ENCODE data around the gene FAM20C. TPM values are rescaled to one million over a fixed set of nuclear protein-coding genes. Genes with fewer than 3 reads are reported as not detected.

FAM20C gene
- total RNA-seq, 1 donor from 2014 or later: 10.0 TPM

- Histone ChIP-seq H3K9ac (ENCODE audit: low read length) (peak overlapping the region; percentile 84), H3K4me2 (ENCODE audit: low read length) (peak overlapping the region; percentile 99), H3K27ac (ENCODE audit: low read depth, low read length) (no peak overlapping the region), H3K79me2 (ENCODE audit: insufficient read depth, low read length) (peaks cover 81% of the 10 kb centered on the region), H3K27me3 (ENCODE audit: insufficient read depth, low read length) (no peaks in the 10 kb centered on the region), H3K4me3 (ENCODE audit: insufficient read depth, low read depth, low read length) (peak overlapping the region; percentile 93), H3K9me3 (ENCODE audit: insufficient read depth, low read depth, low read length) (no peaks in the 10 kb centered on the region), H2AFZ (ENCODE audit: low read depth, low read length) (no peak overlapping the region), H3K4me1 (ENCODE audit: insufficient read depth, low read length) (peaks cover 35% of the 10 kb centered on the region), H3K36me3 (ENCODE audit: insufficient read depth, low read length) (peaks cover 38% of the 10 kb centered on the region), H4K20me1 (ENCODE audit: insufficient read depth, low read length) (peaks cover 77% of the 10 kb centered on the region)
- Mint-ChIP-seq H3K36me3 (ENCODE audit: low read depth, unreplicated experiment) (peaks cover 19% of the 10 kb centered on the region), H3K27me3 (ENCODE audit: low read depth, unreplicated experiment) (peaks cover 52% of the 10 kb centered on the region), H3K4me3 (ENCODE audit: unreplicated experiment) (no peak overlapping the region), H3K27ac (ENCODE audit: unreplicated experiment) (no peak overlapping the region), H3K9me3 (ENCODE audit: unreplicated experiment) (peaks cover 2% of the 10 kb centered on the region), H3K4me1 (ENCODE audit: low read depth, unreplicated experiment) (peaks cover 10% of the 10 kb centered on the region)
- FAIRE-seq (no peak), DNase-seq (ENCODE audit: low read depth) (no peak)
- no peak for TF ChIP-seq EZH2 (IDR thresholded peaks at IDR 0.05; ENCODE audit: insufficient read depth, low read length)
- TF ChIP-seq, protein P1, sequence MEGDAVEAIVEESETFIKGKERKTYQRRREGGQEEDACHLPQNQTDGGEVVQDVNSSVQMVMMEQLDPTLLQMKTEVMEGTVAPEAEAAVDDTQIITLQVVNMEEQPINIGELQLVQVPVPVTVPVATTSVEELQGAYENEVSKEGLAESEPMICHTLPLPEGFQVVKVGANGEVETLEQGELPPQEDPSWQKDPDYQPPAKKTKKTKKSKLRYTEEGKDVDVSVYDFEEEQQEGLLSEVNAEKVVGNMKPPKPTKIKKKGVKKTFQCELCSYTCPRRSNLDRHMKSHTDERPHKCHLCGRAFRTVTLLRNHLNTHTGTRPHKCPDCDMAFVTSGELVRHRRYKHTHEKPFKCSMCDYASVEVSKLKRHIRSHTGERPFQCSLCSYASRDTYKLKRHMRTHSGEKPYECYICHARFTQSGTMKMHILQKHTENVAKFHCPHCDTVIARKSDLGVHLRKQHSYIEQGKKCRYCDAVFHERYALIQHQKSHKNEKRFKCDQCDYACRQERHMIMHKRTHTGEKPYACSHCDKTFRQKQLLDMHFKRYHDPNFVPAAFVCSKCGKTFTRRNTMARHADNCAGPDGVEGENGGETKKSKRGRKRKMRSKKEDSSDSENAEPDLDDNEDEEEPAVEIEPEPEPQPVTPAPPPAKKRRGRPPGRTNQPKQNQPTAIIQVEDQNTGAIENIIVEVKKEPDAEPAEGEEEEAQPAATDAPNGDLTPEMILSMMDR (IDR thresholded peaks at IDR 0.05; ENCODE audit: insufficient read depth, low read depth, low read length): no peak
These were observed 3.4 kb downstream of the FAM20C start for GRCh38 chr7:195830-196128.

- Mint-ChIP-seq H3K36me3 (ENCODE audit: low read depth, unreplicated experiment) (peaks cover 19% of the 10 kb centered on the region), H3K4me1 (ENCODE audit: low read depth, unreplicated experiment) (peaks cover 10% of the 10 kb centered on the region), H3K27me3 (ENCODE audit: low read depth, unreplicated experiment) (peaks cover 50% of the 10 kb centered on the region), H3K27ac (ENCODE audit: unreplicated experiment) (no peak overlapping the region), H3K4me3 (ENCODE audit: unreplicated experiment) (no peak overlapping the region), H3K9me3 (ENCODE audit: unreplicated experiment) (peaks cover 2% of the 10 kb centered on the region)
- H3K9me3 ChIP-seq (ENCODE audit: insufficient read depth, low read depth, low read length): no peaks in the 10 kb centered on the region
- FAIRE-seq (no peak), DNase-seq (ENCODE audit: low read depth) (no peak)
- H2AFZ ChIP-seq (ENCODE audit: low read depth, low read length): no peak overlapping the region
- peaks cover 38% of the 10 kb centered on the region for H3K36me3 ChIP-seq (ENCODE audit: insufficient read depth, low read length)
- no peak overlapping the region for H3K27ac ChIP-seq (ENCODE audit: low read depth, low read length)
- H3K27me3 ChIP-seq (ENCODE audit: insufficient read depth, low read length): no peaks in the 10 kb centered on the region
- H3K9ac ChIP-seq (ENCODE audit: low read length): peak overlapping the region; percentile 84
- H3K4me2 ChIP-seq (ENCODE audit: low read length): peak overlapping the region; percentile 99
- peak overlapping the region; percentile 93 for H3K4me3 ChIP-seq (ENCODE audit: insufficient read depth, low read depth, low read length)
- H3K79me2 ChIP-seq (ENCODE audit: insufficient read depth, low read length): peaks cover 82% of the 10 kb centered on the region
- H4K20me1 ChIP-seq (ENCODE audit: insufficient read depth, low read length): peaks cover 82% of the 10 kb centered on the region
- H3K4me1 ChIP-seq (ENCODE audit: insufficient read depth, low read length): peaks cover 30% of the 10 kb centered on the region
- TF ChIP-seq, protein P1 (IDR thresholded peaks at IDR 0.05; ENCODE audit: insufficient read depth, low read depth, low read length): no peak
- TF ChIP-seq EZH2 (IDR thresholded peaks at IDR 0.05; ENCODE audit: insufficient read depth, low read length): no peak
These were observed 3.9 kb downstream of the FAM20C start for GRCh38 chr7:196283-196682.

DNA sequence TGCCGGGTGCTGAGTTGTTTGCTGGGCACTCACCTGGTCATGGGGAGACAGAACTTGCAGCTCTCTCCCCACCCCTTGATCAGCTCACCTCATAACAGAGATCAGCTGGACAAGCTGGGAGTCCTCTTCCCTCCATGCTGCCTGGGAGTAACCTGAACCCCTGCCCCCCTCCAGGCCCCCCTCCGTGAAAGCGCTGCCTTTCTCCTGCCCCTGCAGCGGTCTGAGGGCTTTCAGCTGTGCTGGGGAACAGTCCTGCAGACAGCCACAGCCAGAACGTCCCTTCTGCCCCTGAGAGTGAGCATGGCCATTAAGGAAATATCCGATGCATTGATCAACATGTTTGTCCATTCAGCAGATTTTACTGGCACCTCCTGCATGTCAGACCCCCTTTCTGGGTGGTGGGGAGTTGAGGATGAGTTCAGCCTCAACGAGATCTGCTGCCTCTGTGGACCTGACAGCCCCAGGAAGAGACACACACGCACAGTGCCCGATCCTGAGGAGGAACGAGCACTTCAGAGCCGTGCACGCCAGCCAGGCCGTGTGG is 4.5 kb downstream of the FAM20C start:
- H3K27me3 ChIP-seq (ENCODE audit: insufficient read depth, low read length): no peaks in the 10 kb centered on the region
- H3K4me3 ChIP-seq (ENCODE audit: insufficient read depth, low read depth, low read length): peak overlapping the region; percentile 93
- Mint-ChIP-seq H3K4me3 (ENCODE audit: unreplicated experiment) (no peak overlapping the region), H3K4me1 (ENCODE audit: low read depth, unreplicated experiment) (peaks cover 7% of the 10 kb centered on the region), H3K9me3 (ENCODE audit: unreplicated experiment) (peaks cover 4% of the 10 kb centered on the region), H3K27me3 (ENCODE audit: low read depth, unreplicated experiment) (peaks cover 53% of the 10 kb centered on the region), H3K27ac (ENCODE audit: unreplicated experiment) (no peak overlapping the region), H3K36me3 (ENCODE audit: low read depth, unreplicated experiment) (peaks cover 19% of the 10 kb centered on the region)
- no peaks in the 10 kb centered on the region for H3K9me3 ChIP-seq (ENCODE audit: insufficient read depth, low read depth, low read length)
- H3K4me2 ChIP-seq (ENCODE audit: low read length): peak overlapping the region; percentile 99
- peaks cover 87% of the 10 kb centered on the region for H4K20me1 ChIP-seq (ENCODE audit: insufficient read depth, low read length)
- TF ChIP-seq EZH2 (IDR thresholded peaks at IDR 0.05; ENCODE audit: insufficient read depth, low read length): no peak
- TF ChIP-seq, protein P1 (IDR thresholded peaks at IDR 0.05; ENCODE audit: insufficient read depth, low read depth, low read length): no peak
- no peak for DNase-seq (ENCODE audit: low read depth)
- no peak overlapping the region for H2AFZ ChIP-seq (ENCODE audit: low read depth, low read length)
- peaks cover 26% of the 10 kb centered on the region for H3K4me1 ChIP-seq (ENCODE audit: insufficient read depth, low read length)
- no peak for FAIRE-seq
- H3K36me3 ChIP-seq (ENCODE audit: insufficient read depth, low read length): peaks cover 40% of the 10 kb centered on the region
- no peak overlapping the region for H3K9ac ChIP-seq (ENCODE audit: low read length)
- H3K79me2 ChIP-seq (ENCODE audit: insufficient read depth, low read length): peaks cover 87% of the 10 kb centered on the region
- no peak overlapping the region for H3K27ac ChIP-seq (ENCODE audit: low read depth, low read length)

Measured in astrocyte (in vitro differentiated cells and primary cell).